B cell (primary cell): ENCODE results near the gene SCN2B. TPM values are rescaled to one million over a fixed set of nuclear protein-coding genes. Genes with fewer than 3 reads are reported as not detected.
"Not testable (repeated sequence)": the region's sequence is repeated elsewhere in the genome, so short reads cannot be mapped to it uniquely, and the experiment has no call there.

ENCODE experiments used
- ATAC-seq: fragments of 200-7000 bp; cut with Tn5 transposase; one replicate; pipeline ENCODE4 v1.10.0; 2021; ENCODE audit warnings: low read depth, mild to moderate bottlenecking, moderate number of reproducible peaks, moderate library complexity
- CTCF ChIA-PET: fragments of 350-600 bp; sonication (Branson Sonifier 250); formaldehyde crosslinking; loops from one replicate; lab custom pipeline; 2021; ENCODE audit warnings: antibody characterized with exemption, inconsistent platforms; lab: Charles Lee
- POLR2A ChIA-PET: fragments of 350-600 bp; sonication (Branson Sonifier 250); formaldehyde crosslinking; loops from one replicate; lab custom pipeline; 2021; ENCODE audit warnings: antibody characterized with exemption; lab: Charles Lee
- DNase-seq: peaks from one replicate; pipeline ENCODE4 v3.0.0; 2013
- H2AFZ ChIP-seq: 2 replicates; pipeline ENCODE4 v1.6.1; 2012; ENCODE audit warnings: mild to moderate bottlenecking, low read depth, low read length; ENCODE audit not compliant: insufficient read depth, poor library complexity, severe bottlenecking
- H3K27ac ChIP-seq, 2 donors: 1 replicate in 1 of 2; 2 replicates in 1 of 2; pipeline ENCODE4 v1.5.1; 2012 to 2013; ENCODE audit warnings: low read length in 2 of 2, mild to moderate bottlenecking in 2 of 2, moderate library complexity in 1 of 2
- H3K27me3 ChIP-seq, 4 experiments: fragments of 200-600 bp in 1 of 4; sonication (generic) in 1 of 4; replicated peaks in 1 of 4; 1 replicate in 2 of 4; 2 replicates in 2 of 4; pipeline versions ENCODE4 v1.6.1 to v1.7.0; 2013 to 2016; ENCODE audit warnings: low read length in 3 of 4, mild to moderate bottlenecking in 2 of 4, mixed read lengths in 1 of 4, moderate library complexity in 1 of 4; ENCODE audit not compliant: insufficient read depth in 4 of 4, control insufficient read depth in 3 of 4; ENCODE audit errors: control extremely low read depth in 1 of 4
- H3K36me3 ChIP-seq, 2 experiments: replicated peaks in 1 of 2; 1 replicate in 1 of 2; 2 replicates in 1 of 2; pipeline versions ENCODE4 v1.6.1 to v1.7.1; 2013; ENCODE audit warnings: low read length in 1 of 2; ENCODE audit not compliant: insufficient read depth in 2 of 2, control insufficient read depth in 1 of 2; ENCODE audit errors: control extremely low read depth in 1 of 2, extremely low read depth in 1 of 2
- H3K4me1 ChIP-seq, 2 donors: fragments of 200-600 bp in 1 of 2; sonication (generic) in 1 of 2; 1 replicate in 1 of 2; 2 replicates in 1 of 2; pipeline versions ENCODE4 v1.5.1 to v1.6.1; 2013 to 2017; ENCODE audit warnings: low read length in 2 of 2; ENCODE audit not compliant: control insufficient read depth in 2 of 2, insufficient read depth in 2 of 2
- H3K4me2 ChIP-seq: replicated peaks from 2 replicates; pipeline ENCODE3; 2012; ENCODE audit warnings: mild to moderate bottlenecking, low read depth, low read length; ENCODE audit not compliant: poor library complexity, severe bottlenecking
- H3K4me3 ChIP-seq, 5 experiments: fragments of 200-600 bp in 1 of 5; sonication (generic) in 1 of 5; 1 replicate in 3 of 5; 2 replicates in 2 of 5; pipeline versions ENCODE4 v1.5.1 to v1.7.0; 2011 to 2016; ENCODE audit warnings: low read length in 4 of 5, mild to moderate bottlenecking in 4 of 5, low read depth in 2 of 5, control low read depth in 1 of 5, moderate library complexity in 1 of 5; ENCODE audit not compliant: insufficient read depth in 1 of 5; ENCODE audit errors: control extremely low read depth in 1 of 5, extremely low read depth in 1 of 5
- H3K79me2 ChIP-seq: fragments of 200-600 bp; sonication (generic); one replicate; pipeline ENCODE4 v1.6.0; 2016; ENCODE audit warnings: low read length; ENCODE audit not compliant: control insufficient read depth, insufficient read depth
- H3K9ac ChIP-seq: fragments of 200-600 bp; sonication (generic); 2 replicates; pipeline ENCODE4 v1.6.1; 2017; ENCODE audit warnings: mild to moderate bottlenecking, low read length, moderate library complexity
- H3K9me3 ChIP-seq, 3 donors: one replicate each; pipeline versions ENCODE4 v1.6.1 to v1.7.1; 2013; ENCODE audit warnings: low read length in 2 of 3; ENCODE audit not compliant: control insufficient read depth in 2 of 3, insufficient read depth in 1 of 3; ENCODE audit errors: control extremely low read depth in 1 of 3
- H4K20me1 ChIP-seq: 2 replicates; pipeline ENCODE4 v1.6.0; 2012; ENCODE audit warnings: mild to moderate bottlenecking, low read length; ENCODE audit not compliant: insufficient read depth, control insufficient read depth, poor library complexity, severe bottlenecking
- H3K27ac Mint-ChIP-seq: one replicate; pipeline ENCODE4 v1.8.0; 2021; ENCODE audit warnings: mixed read lengths
- H3K27me3 Mint-ChIP-seq: one replicate; pipeline ENCODE4 v1.8.0; 2021; ENCODE audit warnings: mixed read lengths
- H3K4me1 Mint-ChIP-seq: one replicate; pipeline ENCODE4 v1.8.0; 2021; ENCODE audit warnings: mixed read lengths
- H3K4me3 Mint-ChIP-seq: one replicate; pipeline ENCODE4 v1.8.0; 2021; ENCODE audit warnings: mixed read lengths
- H3K9me3 Mint-ChIP-seq: one replicate; pipeline ENCODE4 v1.8.0; 2022; ENCODE audit warnings: mixed read lengths; ENCODE audit not compliant: insufficient read depth
- WGBS: methylation state at CpG from one replicate; pipeline ENCODE4 v1.1.5; 2013; ENCODE audit warnings: missing lambda C conversion rate; ENCODE audit not compliant: insufficient coverage; 5-methylcytosine and 5-hydroxymethylcytosine counted together
- intact Hi-C: fragments of 100-400 bp; cut with micrococcal nuclease; formaldehyde crosslinking; loops from one replicate; pipeline ENCODE4 v1.10.0; 2022
- polyA plus RNA-seq: library from polyadenylated mRNA; depleted of rRNA; stranded (reverse); fragments of >200 nt; gene quantifications from 2 replicates; pipeline ENCODE4 v1.2.3, GENCODE V29; 2012
- total RNA-seq, 2 donors: library from RNA; stranded (reverse); fragments of 120-200 nt in 1 of 2; gene quantifications; 1 replicate in 1 of 2; 2 replicates in 1 of 2; pipeline versions ENCODE4 v1.2.3 to v1.2.4, GENCODE V29; 2013 to 2022

Gene SCN2B
- total and polyA plus RNA-seq, 2 donors (not counting 1 experiment from before 2014, with no cell fraction given), result not detected

- intact Hi-C loops, H4K20me1 ChIP-seq: not testable (repeated sequence)
- 71% methylated on average over 3 of the region's 5 CpGs for WGBS
These were observed 16.4 kb upstream of the SCN2B start for GRCh38 chr11:118192817-118193216.

GRCh38 chr11:118190942-118191506, 14.6 kb upstream of the SCN2B start:
- H3K4me2 ChIP-seq, H3K4me3 Mint-ChIP-seq, H3K27ac ChIP-seq, ATAC-seq, H3K4me1 Mint-ChIP-seq, H4K20me1 ChIP-seq, H3K27ac Mint-ChIP-seq, intact Hi-C loops, POLR2A ChIA-PET, H3K9me3 Mint-ChIP-seq, H3K36me3 ChIP-seq, DNase-seq, H3K9ac ChIP-seq, H2AFZ ChIP-seq, H3K4me1 ChIP-seq, H3K4me3 ChIP-seq, H3K79me2 ChIP-seq, CTCF ChIA-PET: not testable (repeated sequence)
- 100% methylated on average over 1 of the region's 2 CpGs for WGBS
- peaks cover 0 to 17% (median 4%) of the 10 kb centered on the region in 3 donors for H3K9me3 ChIP-seq
- H3K27me3 Mint-ChIP-seq, result peaks cover 27% of the 10 kb centered on the region
- peaks cover 0 to 20% (median 4%) of the 10 kb centered on the region in 4 experiments for H3K27me3 ChIP-seq

More at GRCh38 chr11:118192817-118193216, 16.4 kb upstream of the SCN2B start:
- Histone ChIP-seq H3K9me3 (peaks cover 0 to 17% (median 4%) of the 10 kb centered on the region in 3 donors), H3K27me3 (peaks cover 0 to 15% (median 5%) of the 10 kb centered on the region in 4 experiments)
- H3K4me1 Mint-ChIP-seq, H3K9me3 Mint-ChIP-seq, DNase-seq, ATAC-seq, H3K4me1 ChIP-seq, H3K36me3 ChIP-seq, H3K27ac Mint-ChIP-seq, H2AFZ ChIP-seq, H3K4me3 ChIP-seq, H3K4me2 ChIP-seq, POLR2A ChIA-PET, H3K4me3 Mint-ChIP-seq, H3K79me2 ChIP-seq, H3K27ac ChIP-seq, H3K9ac ChIP-seq: not testable (repeated sequence)
- H3K27me3 Mint-ChIP-seq, result peaks cover 24% of the 10 kb centered on the region
- CTCF ChIA-PET, result interaction anchor here (1.0 kb wide), 1 partner anchor 160 kb away, joined by 3 read pairs; no protein-coding TSS in a partner anchor
